OCI-LY7 (cell line): ENCODE measurements around the gene SSU72. TPM values are rescaled to one million over a fixed set of nuclear protein-coding genes. Genes with fewer than 3 reads are reported as not detected.

Experiments
- BruUV-seq: library from RNA; stranded (reverse); fragments of 400-500 nt; replicated peaks from 2 replicates; lab custom pipeline; 2021; lab: Mats Ljungman, UMichigan
- CTCF ChIA-PET: fragments of 300-600 bp; sonication (Branson Sonifier 250); formaldehyde crosslinking; loops from one replicate; lab custom pipeline; 2022; ENCODE audit warnings: antibody characterized with exemption; ENCODE audit not compliant: unreplicated experiment; lab: Charles Lee
- POLR2A ChIA-PET: fragments of 300-600 bp; sonication (Branson Sonifier 250); formaldehyde crosslinking; loops from one replicate; lab custom pipeline; 2022; ENCODE audit warnings: antibody characterized with exemption; lab: Charles Lee
- DNase-seq: peaks from one replicate; pipeline ENCODE4 v3.0.0-alpha.2; 2015; ENCODE audit warnings: low spot score
- H2AFZ ChIP-seq: fragments of 200-600 bp; sonication (generic), shearing (Covaris generic); 2 replicates; pipeline ENCODE4 v1.6.1; 2014; ENCODE audit warnings: mild to moderate bottlenecking, antibody characterized with exemption, low read length, moderate library complexity
- H3K27ac ChIP-seq: fragments of 200-600 bp; sonication (generic); 2 replicates; pipeline ENCODE4 v1.5.1; 2014; ENCODE audit warnings: mixed run types, low read depth, mild to moderate bottlenecking, moderate library complexity, low read length, inconsistent platforms; ENCODE audit not compliant: poor library complexity, severe bottlenecking
- H3K36me3 ChIP-seq: fragments of 200-600 bp; sonication (generic); 2 replicates; pipeline ENCODE4 v1.6.1; 2014; ENCODE audit warnings: mild to moderate bottlenecking, antibody characterized with exemption, low read length, moderate library complexity, mixed read lengths; ENCODE audit not compliant: insufficient read depth
- H3K4me1 ChIP-seq: fragments of 200-600 bp; sonication (generic); 2 replicates; pipeline ENCODE4 v1.5.1; 2014; ENCODE audit warnings: mild to moderate bottlenecking, low read length; ENCODE audit not compliant: insufficient read depth, poor library complexity, severe bottlenecking
- H3K4me2 ChIP-seq: fragments of 200-600 bp; sonication (generic); 2 replicates; pipeline ENCODE4 v1.6.1; 2014; ENCODE audit warnings: mild to moderate bottlenecking, low read length
- H3K4me3 ChIP-seq: fragments of 200-600 bp; sonication (generic); 2 replicates; pipeline ENCODE4 v1.5.1; 2014; ENCODE audit warnings: mild to moderate bottlenecking, low read depth, low read length; ENCODE audit not compliant: poor library complexity, severe bottlenecking
- H3K79me2 ChIP-seq: fragments of 200-600 bp; sonication (generic); 2 replicates; pipeline ENCODE4 v1.6.1; 2016; ENCODE audit warnings: low read depth, mild to moderate bottlenecking, low read length, moderate library complexity, mixed read lengths; ENCODE audit not compliant: insufficient read depth
- H3K9me2 ChIP-seq: fragments of 200-600 bp; sonication (generic); 2 replicates; pipeline ENCODE4 v1.6.1; 2016; ENCODE audit warnings: mild to moderate bottlenecking, low read length, mixed read lengths; ENCODE audit not compliant: insufficient read depth
- H3K9me3 ChIP-seq: fragments of 200-600 bp; sonication (generic); 2 replicates; pipeline ENCODE4 v1.6.1; 2014; ENCODE audit warnings: mild to moderate bottlenecking, mixed run types, low read length, mixed read lengths
- H4K20me1 ChIP-seq: fragments of 200-600 bp; sonication (generic); 2 replicates; pipeline ENCODE4 v1.6.1; 2014; ENCODE audit warnings: mild to moderate bottlenecking, antibody characterized with exemption, low read length, moderate library complexity, mixed read lengths; ENCODE audit not compliant: insufficient read depth
- EZH2phosphoT487 ChIP-seq: fragments of 200-600 bp; sonication (generic); IDR thresholded peaks from 2 replicates; pipeline ENCODE4 v1.6.1; 2018; ENCODE audit warnings: low read depth, borderline replicate concordance, mild to moderate bottlenecking, mixed run types, antibody characterized with exemption, low read length, moderate library complexity, mixed read lengths
- intact Hi-C: fragments of 100-400 bp; cut with micrococcal nuclease; formaldehyde crosslinking; loops from one replicate; pipeline ENCODE4 v1.10.0; 2022; ENCODE audit not compliant: unreplicated experiment
- total RNA-seq, 2 experiments: library from RNA; depleted of rRNA in 1 of 2; stranded (reverse); fragments of >200 nt in 1 of 2; shearing (Covaris generic) in 1 of 2; gene quantifications; 2 replicates each; pipeline ENCODE4 v1.2.3, GENCODE V29; 2014 to 2022
- TF ChIP-seq, protein P1 (sequence below): fragments of 200-600 bp; sonication (generic); conservative IDR thresholded peaks from 2 replicates; pipeline ENCODE4 v1.5.1; 2014; ENCODE audit warnings: mild to moderate bottlenecking, antibody characterized with exemption, low read length, moderate library complexity, mixed read lengths

The SSU72 gene
- total RNA-seq, 2 experiments from 2014 or later = 97.7 to 149 TPM

DNA sequence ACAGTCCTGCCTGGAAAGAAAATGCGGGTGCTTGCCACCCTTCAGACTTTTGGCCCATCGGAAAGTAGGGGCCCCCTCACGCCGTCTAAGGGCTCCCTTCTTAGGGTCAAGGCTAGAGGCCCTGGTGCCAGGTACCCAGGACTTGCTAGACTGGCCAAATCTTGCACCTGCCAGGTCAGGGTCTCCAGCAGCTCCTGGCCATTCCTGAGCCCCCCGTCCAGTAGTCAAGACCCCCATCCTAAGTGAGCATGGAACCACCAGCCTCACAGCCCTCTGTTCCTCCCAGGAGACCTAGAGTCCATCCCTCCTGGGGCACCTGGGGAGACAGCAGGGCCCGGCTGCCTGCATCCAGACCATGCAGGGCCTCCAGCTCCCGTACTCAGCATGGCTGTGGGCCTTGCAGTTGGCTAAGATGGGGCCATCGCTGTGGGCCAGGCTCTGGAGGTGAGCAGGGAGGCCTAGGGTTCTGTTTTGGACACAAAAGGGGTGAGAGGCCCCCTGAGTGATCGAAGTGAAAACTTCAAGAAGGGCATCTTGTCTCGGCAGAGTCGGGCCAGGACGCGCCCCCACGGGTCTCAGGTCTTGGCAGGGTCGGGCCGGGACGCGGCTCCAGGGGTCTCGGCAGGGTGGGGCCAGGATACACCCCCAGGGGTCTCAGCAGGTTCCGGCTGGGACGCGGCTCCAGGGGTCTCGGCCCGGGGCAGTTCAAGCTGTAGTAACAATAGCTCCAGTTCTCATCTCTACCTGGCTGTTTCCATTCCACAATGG, 19.4 kb upstream of the SSU72 start:
- no TSS peak for BruUV-seq

DNA sequence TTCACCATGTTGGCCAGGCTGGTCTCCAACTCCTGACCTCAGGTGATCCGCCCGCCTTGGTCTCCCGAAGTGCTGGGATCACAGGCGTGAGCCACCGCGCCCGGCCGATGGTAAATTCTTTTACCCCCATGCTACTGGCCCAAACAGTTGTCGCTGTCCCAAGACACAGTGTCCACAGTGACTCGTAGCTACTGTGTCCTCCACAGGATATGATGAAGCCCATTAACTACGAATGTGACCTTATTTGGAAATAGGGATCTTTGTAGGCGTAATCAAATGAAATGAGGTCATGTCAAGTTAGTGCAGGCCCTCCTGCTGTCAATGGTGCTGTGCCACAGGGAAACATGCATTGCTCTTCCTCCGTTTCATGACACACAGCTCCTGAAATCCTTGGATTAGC, 16.8 kb upstream of the SSU72 start:
- no peaks in the 10 kb centered on the region for H3K9me3 ChIP-seq
- TF ChIP-seq EZH2phosphoT487 = no peak
- TF ChIP-seq, protein P1, sequence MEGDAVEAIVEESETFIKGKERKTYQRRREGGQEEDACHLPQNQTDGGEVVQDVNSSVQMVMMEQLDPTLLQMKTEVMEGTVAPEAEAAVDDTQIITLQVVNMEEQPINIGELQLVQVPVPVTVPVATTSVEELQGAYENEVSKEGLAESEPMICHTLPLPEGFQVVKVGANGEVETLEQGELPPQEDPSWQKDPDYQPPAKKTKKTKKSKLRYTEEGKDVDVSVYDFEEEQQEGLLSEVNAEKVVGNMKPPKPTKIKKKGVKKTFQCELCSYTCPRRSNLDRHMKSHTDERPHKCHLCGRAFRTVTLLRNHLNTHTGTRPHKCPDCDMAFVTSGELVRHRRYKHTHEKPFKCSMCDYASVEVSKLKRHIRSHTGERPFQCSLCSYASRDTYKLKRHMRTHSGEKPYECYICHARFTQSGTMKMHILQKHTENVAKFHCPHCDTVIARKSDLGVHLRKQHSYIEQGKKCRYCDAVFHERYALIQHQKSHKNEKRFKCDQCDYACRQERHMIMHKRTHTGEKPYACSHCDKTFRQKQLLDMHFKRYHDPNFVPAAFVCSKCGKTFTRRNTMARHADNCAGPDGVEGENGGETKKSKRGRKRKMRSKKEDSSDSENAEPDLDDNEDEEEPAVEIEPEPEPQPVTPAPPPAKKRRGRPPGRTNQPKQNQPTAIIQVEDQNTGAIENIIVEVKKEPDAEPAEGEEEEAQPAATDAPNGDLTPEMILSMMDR = no peak
- no peaks in the 10 kb centered on the region for H3K79me2 ChIP-seq
- H3K27ac ChIP-seq = no peak overlapping the region
- no peak for DNase-seq
- ChIA-PET CTCF (no interaction called here), POLR2A (interaction anchor here (0.6 kb wide), 1 partner anchor 666 kb away, joined by 3 read pairs; no protein-coding TSS in a partner anchor)
- H3K4me2 ChIP-seq = no peak overlapping the region
- no peaks in the 10 kb centered on the region for H3K9me2 ChIP-seq
- H4K20me1 ChIP-seq = no peaks in the 10 kb centered on the region
- H3K4me1 ChIP-seq = no peaks in the 10 kb centered on the region
- no peak overlapping the region for H2AFZ ChIP-seq
- H3K36me3 ChIP-seq = no peaks in the 10 kb centered on the region
- no TSS peak for BruUV-seq
- no peak overlapping the region for H3K4me3 ChIP-seq
- intact Hi-C loops = no loop called here

More for the DNA sequence above, 19.4 kb upstream of the SSU72 start:
- H3K36me3 ChIP-seq = no peaks in the 10 kb centered on the region
- intact Hi-C loops = no loop called here
- no peak overlapping the region for H3K27ac ChIP-seq
- no peak for DNase-seq
- CTCF ChIA-PET = no interaction called here
- no peak overlapping the region for H2AFZ ChIP-seq
- POLR2A ChIA-PET = no interaction called here
- H3K4me1 ChIP-seq = no peaks in the 10 kb centered on the region
- H3K79me2 ChIP-seq = no peaks in the 10 kb centered on the region
- no peak overlapping the region for H3K4me2 ChIP-seq
- H3K9me3 ChIP-seq = no peaks in the 10 kb centered on the region
- H4K20me1 ChIP-seq = no peaks in the 10 kb centered on the region
- TF ChIP-seq EZH2phosphoT487 = no peak
- TF ChIP-seq, protein P1 = no peak
- H3K9me2 ChIP-seq = no peaks in the 10 kb centered on the region
- no peak overlapping the region for H3K4me3 ChIP-seq

DNA sequence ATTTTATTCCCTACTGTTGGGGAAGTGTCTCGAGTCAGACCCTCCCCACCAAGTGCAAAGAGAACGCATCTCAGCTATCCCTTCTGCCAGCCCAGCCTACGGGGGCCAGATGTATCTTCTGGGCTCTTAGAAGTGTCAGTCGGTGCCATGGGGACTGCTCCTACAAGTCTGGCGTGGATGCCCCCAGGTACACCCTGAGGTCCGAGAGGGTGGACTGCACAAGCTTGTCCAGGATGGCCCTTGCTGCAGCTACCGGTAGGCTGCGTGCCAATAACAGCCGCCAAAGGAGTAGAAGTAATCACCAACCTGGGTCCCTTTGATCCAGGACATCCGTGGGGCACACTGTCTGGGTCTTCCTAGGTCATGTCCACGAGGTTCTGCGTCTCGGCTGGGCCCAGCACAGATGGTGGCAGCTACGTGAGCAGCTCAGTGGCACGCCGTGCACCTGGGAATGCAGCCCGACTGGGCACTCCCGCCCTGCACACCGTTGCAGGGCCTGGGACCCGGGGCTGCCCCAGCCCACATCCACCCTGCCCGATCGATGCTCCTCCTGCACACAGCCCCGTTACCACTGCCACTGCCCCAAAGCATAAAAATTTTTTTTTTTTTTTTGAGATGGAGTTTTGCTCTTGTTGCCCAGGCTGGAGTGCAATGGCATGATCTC, 8.8 kb upstream of the SSU72 start:
- Histone ChIP-seq H2AFZ (no peak overlapping the region), H3K9me2 (no peaks in the 10 kb centered on the region), H3K9me3 (no peaks in the 10 kb centered on the region), H3K36me3 (no peaks in the 10 kb centered on the region), H3K4me2 (no peak overlapping the region), H3K4me1 (no peaks in the 10 kb centered on the region), H4K20me1 (no peaks in the 10 kb centered on the region), H3K4me3 (no peak overlapping the region), H3K79me2 (no peaks in the 10 kb centered on the region), H3K27ac (no peak overlapping the region)
- TF ChIP-seq, protein P1 = no peak
- no peak for TF ChIP-seq EZH2phosphoT487
- intact Hi-C loops = no loop called here
- POLR2A ChIA-PET = no interaction called here
- no TSS peak for BruUV-seq
- no peak for DNase-seq
- CTCF ChIA-PET = no interaction called here
